Right lobe of liver (tissue), 6 donors: Measurements from ENCODE around the gene SLC7A9. TPM values are rescaled to one million over a fixed set of nuclear protein-coding genes. Genes with fewer than 3 reads are reported as not detected.
"Not testable (repeated sequence)": the region's sequence is repeated elsewhere in the genome, so short reads cannot be mapped to it uniquely, and the experiment has no call there.

ENCODE experiments used
- ATAC-seq, 4 donors: fragments of 200-7000 bp; cut with Tn5 transposase; one replicate each; pipeline ENCODE4 v1.9.1; 2020; ENCODE audit warnings: mild to moderate bottlenecking in 4 of 4, moderate library complexity in 4 of 4
- DNase-seq, 3 donors: peaks; one replicate each; pipeline ENCODE4 v3.0.0-alpha.2; 2020
- H3K27ac ChIP-seq, 3 donors: fragments of 200-600 bp; one replicate each; pipeline ENCODE4 v1.8.0; 2022
- H3K27me3 ChIP-seq, 2 donors: fragments of 200-600 bp; one replicate each; pipeline ENCODE4 v1.8.0; 2022
- H3K36me3 ChIP-seq, 4 donors: fragments of 200-600 bp; sonication (generic) in 1 of 4; one replicate each; pipeline versions ENCODE4 v1.5.1 to v1.8.0; 2017 to 2022; ENCODE audit warnings: control low read depth in 1 of 4
- H3K4me1 ChIP-seq, 4 donors: fragments of 200-600 bp; sonication (generic) in 1 of 4; one replicate each; pipeline versions ENCODE4 v1.5.1 to v1.8.0; 2017 to 2022; ENCODE audit warnings: control low read depth in 1 of 4
- H3K4me3 ChIP-seq, 3 donors: fragments of 200-600 bp; one replicate each; pipeline ENCODE4 v1.8.0; 2022
- H3K9me3 ChIP-seq, 4 donors: fragments of 200-600 bp; sonication (generic) in 1 of 4; one replicate each; pipeline versions ENCODE4 v1.5.1 to v1.8.0; 2017 to 2022; ENCODE audit warnings: control low read depth in 1 of 4
- POLR2A ChIP-seq: fragments of 450-650 bp; IDR thresholded peaks from one replicate; pipeline ENCODE4 v1.6.1; 2017; ENCODE audit warnings: antibody characterized with exemption, mild to moderate bottlenecking
- WGBS: methylation state at CpG from one replicate; pipeline ENCODE4 v1.1.6; 2018; ENCODE audit warnings: low coverage, low lambda C conversion rate; ENCODE audit not compliant: insufficient coverage; ENCODE audit errors: missing lambda C conversion rate; 5-methylcytosine and 5-hydroxymethylcytosine counted together
- intact Hi-C, 2 donors: fragments of 100-400 bp; cut with DNase I; formaldehyde crosslinking; loops; one replicate each; pipeline versions ENCODE4 v1.11.2 to v1.14.1; 2022
- total RNA-seq, 6 experiments: library from RNA; depleted of rRNA in 2 of 6; stranded (reverse); fragments of >200 nt in 2 of 6; fragmentation: NEBNext Ultra II Directional in 3 of 6; extraction: Animal tissue kit (Norgen Biotek cat#: 25700) in 3 of 6; gene quantifications; one replicate each; pipeline versions ENCODE4 v1.1.0 to v1.2.4, GENCODE V29; 2016 to 2023
- TF ChIP-seq, protein P1 (sequence below), 4 donors: fragments of 200-600 bp in 3 of 4; fragments of 450-650 bp in 1 of 4; IDR thresholded peaks; one replicate each; pipeline versions ENCODE4 v1.5.1 to v1.8.0; 2016 to 2022; ENCODE audit warnings: antibody characterized with exemption in 4 of 4, mild to moderate bottlenecking in 2 of 4
- donor health status: DM: no; HTN: yes; CAD: no.
- donor health status: DM: no; HTN: no; CAD: no.
- donor health status: DM: no; HTN: no; CAD: no.
- donor health status: DM: no; HTN: yes; CAD: no.
- donor health status: DM: no; HTN: yes; CAD: no.

The SLC7A9 gene
- total RNA-seq, 6 experiments from 2014 or later: 10.4 to 15.5 (median 13.5) TPM

DNA sequence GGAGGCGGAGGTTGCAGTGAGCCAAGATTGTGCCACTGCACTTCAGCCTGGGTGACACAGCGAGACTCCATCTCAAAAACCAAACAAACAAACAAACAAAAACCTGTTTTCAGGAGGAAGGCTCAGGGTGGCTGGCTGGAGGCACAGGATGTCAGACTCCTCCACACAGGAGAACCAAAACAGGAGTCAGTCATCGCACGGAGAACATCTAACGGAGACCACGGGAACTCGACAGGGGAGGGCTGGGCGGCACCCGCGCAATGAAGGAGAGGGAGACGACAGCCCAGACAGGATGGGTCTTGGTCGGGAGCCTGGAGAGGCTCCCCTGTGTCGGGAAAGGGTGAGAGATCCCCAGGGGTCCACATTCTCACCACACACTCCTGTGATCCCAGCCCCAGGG is 20.8 kb upstream of the SLC7A9 start:
- Histone ChIP-seq H3K27ac (no peak overlapping the region), H3K36me3 (no peaks in the 10 kb centered on the region), H3K9me3 (peaks cover 0 to 5% (median 0%) of the 10 kb centered on the region in 4 donors), H3K27me3 (no peaks in the 10 kb centered on the region), H3K4me3 (no peak overlapping the region), H3K4me1 (no peaks in the 10 kb centered on the region)
- WGBS: 100% methylated on average over 1 of the region's 13 CpGs
- intact Hi-C loops: no loop called here
- peak in 1 of 4 donors; percentile 22 for ATAC-seq
- no peak for DNase-seq
- TF ChIP-seq POLR2A: no peak
- TF ChIP-seq, protein P1, sequence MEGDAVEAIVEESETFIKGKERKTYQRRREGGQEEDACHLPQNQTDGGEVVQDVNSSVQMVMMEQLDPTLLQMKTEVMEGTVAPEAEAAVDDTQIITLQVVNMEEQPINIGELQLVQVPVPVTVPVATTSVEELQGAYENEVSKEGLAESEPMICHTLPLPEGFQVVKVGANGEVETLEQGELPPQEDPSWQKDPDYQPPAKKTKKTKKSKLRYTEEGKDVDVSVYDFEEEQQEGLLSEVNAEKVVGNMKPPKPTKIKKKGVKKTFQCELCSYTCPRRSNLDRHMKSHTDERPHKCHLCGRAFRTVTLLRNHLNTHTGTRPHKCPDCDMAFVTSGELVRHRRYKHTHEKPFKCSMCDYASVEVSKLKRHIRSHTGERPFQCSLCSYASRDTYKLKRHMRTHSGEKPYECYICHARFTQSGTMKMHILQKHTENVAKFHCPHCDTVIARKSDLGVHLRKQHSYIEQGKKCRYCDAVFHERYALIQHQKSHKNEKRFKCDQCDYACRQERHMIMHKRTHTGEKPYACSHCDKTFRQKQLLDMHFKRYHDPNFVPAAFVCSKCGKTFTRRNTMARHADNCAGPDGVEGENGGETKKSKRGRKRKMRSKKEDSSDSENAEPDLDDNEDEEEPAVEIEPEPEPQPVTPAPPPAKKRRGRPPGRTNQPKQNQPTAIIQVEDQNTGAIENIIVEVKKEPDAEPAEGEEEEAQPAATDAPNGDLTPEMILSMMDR (IDR thresholded peaks at IDR 0.05): no peak

DNA sequence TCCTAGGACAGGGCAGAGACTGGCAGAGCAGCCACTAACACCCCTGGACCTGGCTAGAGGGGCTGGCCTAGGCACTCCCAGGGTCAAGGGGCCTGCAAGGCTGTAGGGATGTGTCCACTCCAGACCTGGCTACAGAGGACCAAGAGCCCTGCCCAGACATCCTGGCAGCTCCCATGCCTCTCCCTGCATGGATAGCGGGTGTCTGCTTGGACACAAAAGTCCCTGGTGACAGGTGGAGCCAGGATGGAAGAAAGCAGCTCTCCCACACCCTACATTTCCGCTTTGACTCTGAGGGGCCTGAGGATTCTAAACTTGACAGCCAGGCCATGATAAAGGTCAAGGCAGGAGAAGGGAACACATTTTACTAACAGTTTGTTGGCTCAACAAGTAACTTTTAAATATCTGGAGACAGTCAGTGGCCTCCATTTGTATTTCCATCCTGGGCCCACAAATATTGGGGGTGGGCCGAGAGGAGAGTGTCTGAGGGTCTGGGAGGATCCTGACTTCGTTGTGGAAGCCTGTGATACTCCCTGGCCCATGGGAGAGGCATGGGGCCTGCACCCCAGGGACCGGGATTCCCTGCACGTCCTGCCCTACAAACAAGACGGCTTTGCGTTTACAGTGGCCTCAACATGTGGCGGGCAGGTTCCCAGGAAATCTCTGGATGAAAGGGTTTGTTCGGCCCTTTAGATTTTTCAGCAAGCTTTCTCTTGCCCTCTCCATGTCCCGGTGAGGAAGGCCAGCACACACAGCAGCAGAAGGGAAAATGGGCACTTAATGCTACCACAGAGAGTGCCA is 19.8 kb upstream of the SLC7A9 start:
- intact Hi-C loops: no loop called here
- no peaks in the 10 kb centered on the region for H3K4me1 ChIP-seq
- H3K27ac ChIP-seq: no peak overlapping the region
- peak in 1 of 4 donors; percentile 41 for ATAC-seq
- H3K36me3 ChIP-seq: no peaks in the 10 kb centered on the region
- H3K9me3 ChIP-seq: peaks cover 0 to 5% (median 0%) of the 10 kb centered on the region in 4 donors
- no peaks in the 10 kb centered on the region for H3K27me3 ChIP-seq
- TF ChIP-seq POLR2A: no peak
- TF ChIP-seq, protein P1 (IDR thresholded peaks at IDR 0.05): no peak
- no peak overlapping the region for H3K4me3 ChIP-seq
- WGBS: no CpG with 5 or more reads among the region's 11 CpGs
- no peak for DNase-seq

DNA sequence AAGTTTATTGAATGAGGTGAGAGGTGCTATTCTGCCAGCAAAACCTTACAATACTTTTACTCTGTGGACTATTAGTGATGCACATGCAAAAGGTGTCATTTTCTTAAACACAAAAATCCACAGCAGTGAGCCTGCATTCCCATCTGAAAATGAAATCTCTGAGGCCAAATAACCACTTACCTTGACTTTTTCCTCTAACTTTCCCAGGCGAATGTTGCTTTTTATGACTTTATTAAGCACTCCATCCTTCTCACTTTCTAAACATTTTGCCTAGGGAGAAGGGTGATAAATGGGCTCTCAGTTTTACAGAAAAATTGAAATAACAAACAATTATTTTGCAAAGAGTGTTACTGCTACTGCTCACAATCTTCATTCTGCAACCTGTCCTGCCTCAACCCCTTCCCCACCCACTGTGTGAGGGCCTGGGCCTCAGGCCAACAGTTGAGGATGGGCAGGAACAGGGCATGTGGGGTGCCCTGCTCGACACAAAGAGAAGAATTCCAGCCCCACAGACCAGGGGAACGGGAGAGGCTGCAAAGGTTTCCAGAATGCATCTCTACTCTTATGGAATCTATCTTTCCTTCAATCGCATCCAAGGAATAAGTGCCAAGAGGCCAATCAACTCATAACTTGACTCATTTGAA is 18.1 kb upstream of the SLC7A9 start:
- Histone ChIP-seq H3K27ac (no peak overlapping the region), H3K9me3 (peaks cover 0 to 5% (median 0%) of the 10 kb centered on the region in 4 donors), H3K36me3 (no peaks in the 10 kb centered on the region), H3K27me3 (no peaks in the 10 kb centered on the region), H3K4me3 (no peak overlapping the region), H3K4me1 (no peaks in the 10 kb centered on the region)
- TF ChIP-seq POLR2A: no peak
- TF ChIP-seq, protein P1 (IDR thresholded peaks at IDR 0.05): no peak
- intact Hi-C loops: no loop called here
- ATAC-seq: no peak
- 90% methylated on average over 3 of the region's 4 CpGs for WGBS
- no peak for DNase-seq

DNA sequence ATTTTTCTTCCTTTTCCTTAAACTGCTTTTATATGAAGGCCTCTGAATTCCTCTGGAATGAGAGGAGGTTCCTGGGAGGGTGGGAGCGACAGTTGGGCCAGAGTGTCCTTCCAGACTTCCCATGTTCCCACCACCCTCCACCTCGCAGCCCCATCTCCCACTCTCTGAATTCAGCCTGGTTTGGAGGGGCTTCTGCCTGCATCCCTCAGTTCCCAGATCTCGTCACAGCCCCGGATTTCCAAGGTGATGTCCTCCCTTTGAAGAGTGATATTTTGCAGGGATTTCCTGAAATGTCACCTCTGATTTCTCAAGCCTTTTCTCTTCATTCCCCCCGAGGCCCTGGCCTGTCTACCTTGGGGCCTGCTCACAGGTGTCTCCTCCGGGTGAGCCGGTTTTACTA is 16.7 kb upstream of the SLC7A9 start:
- Histone ChIP-seq H3K4me1 (no peaks in the 10 kb centered on the region), H3K27me3 (no peaks in the 10 kb centered on the region), H3K4me3 (no peak overlapping the region), H3K27ac (no peak overlapping the region), H3K36me3 (no peaks in the 10 kb centered on the region), H3K9me3 (no peaks in the 10 kb centered on the region)
- TF ChIP-seq, protein P1 (IDR thresholded peaks at IDR 0.05): no peak
- no peak for TF ChIP-seq POLR2A
- ATAC-seq (no peak), DNase-seq (no peak)
- intact Hi-C loops: no loop called here
- 80% methylated on average over 7 of the region's 7 CpGs for WGBS

DNA sequence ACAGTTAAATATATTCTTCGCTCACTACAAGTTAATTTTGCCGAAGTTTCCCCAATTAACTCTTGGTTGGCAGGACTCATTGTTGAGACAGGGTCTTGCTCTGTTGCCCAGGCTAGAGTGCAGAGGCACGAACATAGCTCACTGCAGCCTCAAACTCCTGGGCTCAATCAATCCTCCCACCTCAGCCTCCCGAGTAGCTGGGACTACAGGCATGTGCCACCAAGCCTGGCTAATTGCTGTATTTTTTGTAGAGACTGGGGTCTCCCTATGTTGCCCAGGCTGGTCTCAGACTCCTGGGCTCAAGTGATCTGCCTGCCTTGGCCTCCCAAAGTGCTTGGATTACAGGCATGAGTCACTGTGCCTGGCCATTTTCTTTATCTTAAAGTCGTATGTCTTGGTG is 15.7 kb upstream of the SLC7A9 start:
- H3K36me3 ChIP-seq, intact Hi-C loops, H3K4me1 ChIP-seq, H3K4me3 ChIP-seq, H3K9me3 ChIP-seq, H3K27me3 ChIP-seq, H3K27ac ChIP-seq, ATAC-seq, DNase-seq: not testable (repeated sequence)
- 95% methylated on average over 4 of the region's 5 CpGs for WGBS
